ENCODE data around the gene PDE2A.

The PDE2A gene

DNA sequence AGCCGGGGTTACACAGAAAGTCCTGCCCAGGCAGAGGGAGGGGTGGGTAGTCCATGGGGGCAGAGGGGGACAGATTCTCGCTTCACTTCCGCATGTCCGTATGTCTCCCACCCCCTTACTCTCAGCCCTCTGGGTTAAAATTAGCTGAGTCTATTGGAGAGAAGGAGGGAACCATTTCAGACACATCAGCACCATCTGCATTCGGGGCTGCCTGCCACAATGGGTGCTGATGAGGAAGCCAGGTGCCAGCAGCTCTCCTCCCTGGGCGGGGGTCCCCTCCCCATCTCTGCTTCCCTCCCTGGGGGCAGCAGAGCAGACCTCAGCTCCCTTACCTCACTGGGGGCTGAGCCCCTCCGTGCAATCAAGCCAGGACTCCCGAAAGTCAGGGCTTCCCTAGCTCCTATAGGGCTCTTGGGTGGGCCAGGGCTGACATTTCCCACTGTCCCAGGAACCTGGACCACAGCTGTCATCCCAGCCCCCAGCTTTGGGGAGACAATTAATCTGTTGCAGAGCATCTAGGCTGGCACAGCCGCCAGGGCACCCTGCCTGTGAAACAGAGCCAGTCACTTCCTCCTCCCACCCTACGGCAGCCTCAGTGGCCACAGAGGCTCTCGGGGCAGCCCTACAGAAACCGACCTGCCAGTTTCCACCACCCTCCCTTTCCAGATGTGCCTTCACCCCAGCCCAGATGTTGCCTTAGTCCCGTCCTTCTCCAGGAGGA is 67.3 kb downstream of the PDE2A start:
- no peak for DNase-seq

DNA sequence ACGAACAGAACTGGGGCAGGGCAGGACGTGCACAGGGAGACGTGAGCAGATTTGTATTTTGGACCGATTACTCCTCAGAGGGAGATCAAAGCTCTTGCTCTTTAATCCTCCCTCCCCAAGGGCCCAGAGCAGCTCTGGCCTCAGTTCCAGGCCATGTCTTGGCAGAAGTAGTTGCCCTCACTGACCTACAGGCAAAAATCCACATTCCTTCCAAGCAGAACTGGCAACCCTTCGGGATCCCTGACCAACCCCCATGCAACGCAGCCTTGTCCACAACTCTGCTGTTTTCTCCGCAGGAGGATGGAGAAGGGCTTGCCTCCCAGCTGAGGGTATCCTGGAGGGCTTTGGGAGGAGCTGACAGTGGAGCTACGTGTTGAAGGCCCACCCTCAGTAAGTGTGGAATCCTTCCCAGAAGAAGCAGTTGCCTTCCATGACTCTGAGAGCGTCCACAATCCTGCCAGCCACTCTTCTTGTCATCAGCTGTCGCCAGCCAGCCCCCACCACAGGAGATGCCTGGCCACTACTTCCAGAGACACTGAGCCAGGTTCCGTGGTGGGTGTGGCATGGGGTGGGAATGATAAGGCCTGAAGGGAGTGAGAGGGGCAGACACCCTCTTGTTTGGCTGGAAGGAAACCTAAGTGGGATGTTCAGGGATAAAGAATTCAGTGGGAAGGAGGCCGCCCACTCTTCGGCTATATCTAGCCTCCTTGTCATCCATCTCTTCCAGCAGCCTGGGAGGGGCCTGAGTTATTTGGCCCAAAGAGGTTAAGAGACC is 68.1 kb downstream of the PDE2A start:
- DNase-seq, result no peak

DNA sequence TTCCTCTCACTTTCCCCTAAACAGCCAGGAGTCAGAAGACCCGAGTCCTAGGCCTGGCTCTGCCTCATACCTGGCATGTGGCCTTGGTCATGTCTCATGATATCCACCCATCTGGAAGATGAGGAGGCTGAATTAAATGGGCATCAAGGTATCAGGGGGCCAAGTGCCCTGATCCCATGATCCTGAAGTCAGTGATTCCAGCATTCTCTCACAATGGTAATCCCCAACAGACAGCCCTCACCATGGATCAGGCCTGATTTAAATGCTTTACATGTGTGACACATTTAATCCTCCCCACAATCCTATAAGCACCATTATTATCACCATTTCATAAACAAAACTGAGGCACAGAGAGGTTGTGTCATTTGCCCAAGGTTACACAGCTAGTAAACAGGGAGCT is 70.0 kb downstream of the PDE2A start:
- DNase-seq, result no peak

DNA sequence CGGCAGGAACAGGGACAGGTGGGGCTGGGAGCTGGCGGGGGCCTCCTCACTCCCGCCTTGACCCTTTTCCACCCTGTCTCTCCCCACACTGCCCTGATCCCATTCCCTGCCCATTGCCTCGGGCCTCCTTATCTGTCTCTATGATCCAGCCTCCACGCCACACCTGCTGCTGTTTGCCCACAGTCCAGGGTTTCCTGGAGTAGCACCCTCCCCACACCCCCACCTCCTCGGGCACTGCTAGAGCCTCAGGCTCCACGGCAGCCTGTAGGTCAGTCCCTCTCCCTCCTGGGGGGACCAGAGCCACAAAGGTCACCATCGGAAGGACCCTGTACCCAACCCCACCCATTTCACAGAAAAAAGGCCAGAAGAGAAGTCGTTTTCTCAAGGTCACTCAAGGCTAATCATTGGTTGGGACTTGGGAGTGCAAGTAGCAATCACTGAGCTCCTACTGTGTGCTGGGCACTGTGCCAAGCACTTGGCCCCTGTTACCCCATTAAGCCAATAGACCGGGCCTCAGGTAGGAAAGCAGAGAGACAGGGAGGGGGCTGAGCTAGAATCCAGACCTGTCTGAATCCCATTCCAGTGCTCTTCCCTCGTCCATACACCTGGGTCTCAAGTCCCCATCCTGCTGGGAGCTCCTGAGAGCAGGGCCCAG is 71.8 kb downstream of the PDE2A start:
- no peak for DNase-seq

DNA sequence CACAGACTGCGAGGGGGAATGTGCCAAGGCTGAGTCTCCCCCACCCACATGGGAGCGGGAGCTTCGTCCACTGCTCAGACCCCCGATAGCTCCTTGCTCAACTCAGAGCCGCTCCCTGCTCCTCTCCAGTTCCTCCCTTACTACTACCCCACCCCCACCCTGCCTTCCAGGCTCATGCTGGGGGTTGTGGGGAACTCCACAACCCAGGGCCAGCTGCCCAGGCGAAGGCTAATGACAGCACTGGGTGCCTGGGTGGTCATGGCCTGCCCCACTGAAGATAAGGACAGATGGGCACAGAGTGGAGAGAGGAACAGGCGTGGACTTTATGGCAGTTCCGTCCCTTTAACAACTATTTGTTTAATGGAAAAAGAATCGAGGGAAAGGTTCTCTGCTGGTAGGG is 73.7 kb downstream of the PDE2A start:
- no peak for DNase-seq

DNA sequence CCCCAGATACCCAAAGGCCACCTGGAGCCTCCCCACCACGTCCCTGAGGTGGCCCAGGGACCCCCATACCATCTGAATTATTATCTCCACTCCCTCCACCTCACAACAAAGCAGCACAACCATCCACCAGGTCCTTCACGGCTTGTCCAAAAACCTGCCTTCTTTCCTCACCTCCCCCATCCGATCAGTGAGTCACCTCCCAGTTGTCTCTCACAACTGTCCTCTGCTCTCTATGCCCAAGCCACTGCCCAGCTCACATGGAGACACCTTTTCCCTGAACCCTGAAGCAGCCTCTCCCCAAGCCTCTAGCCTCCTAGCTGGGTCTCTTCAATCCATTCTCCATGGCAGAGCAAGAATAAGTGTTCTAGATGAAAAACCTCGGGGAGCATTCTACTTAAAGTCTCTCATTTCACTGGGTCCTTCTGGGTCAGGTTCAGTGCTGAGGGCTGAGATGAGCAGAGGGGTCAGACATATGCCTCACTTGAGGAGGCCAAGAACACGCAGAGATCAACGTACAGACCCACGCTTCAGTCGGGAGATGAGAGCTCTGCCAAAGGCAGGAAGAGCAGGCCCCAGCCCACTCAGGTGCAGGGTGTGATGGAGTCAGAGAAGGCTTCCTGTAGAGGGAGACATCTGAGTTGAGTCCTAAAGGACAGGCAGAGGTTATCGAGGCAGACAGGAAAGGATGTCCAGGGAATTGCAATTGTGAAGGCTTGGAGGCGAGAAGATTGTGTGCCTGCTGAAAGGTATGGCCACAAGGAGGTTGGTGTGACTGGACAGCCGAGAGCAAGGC is 74.7 kb downstream of the PDE2A start:
- DNase-seq, result no peak

DNA sequence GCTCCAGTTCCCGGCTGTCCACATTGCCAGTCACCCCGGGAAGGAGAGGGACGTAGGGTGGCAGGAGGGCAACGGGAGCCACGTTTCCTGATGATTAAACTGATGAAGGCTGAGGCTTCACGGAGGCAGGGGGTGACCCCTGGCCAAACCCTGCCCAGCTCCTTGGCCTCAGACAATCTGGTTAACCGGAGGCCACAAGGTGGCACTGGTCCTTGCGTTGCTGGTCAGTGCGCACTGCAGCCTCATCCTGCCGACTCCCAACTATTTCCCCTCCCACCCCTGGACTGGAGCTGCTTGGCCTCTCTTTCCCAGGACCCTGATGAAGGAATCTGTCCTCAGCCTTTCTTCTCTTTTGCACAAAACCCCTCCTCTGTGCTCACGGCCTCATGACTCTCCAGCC is 75.3 kb downstream of the PDE2A start:
- no peak for DNase-seq

DNA sequence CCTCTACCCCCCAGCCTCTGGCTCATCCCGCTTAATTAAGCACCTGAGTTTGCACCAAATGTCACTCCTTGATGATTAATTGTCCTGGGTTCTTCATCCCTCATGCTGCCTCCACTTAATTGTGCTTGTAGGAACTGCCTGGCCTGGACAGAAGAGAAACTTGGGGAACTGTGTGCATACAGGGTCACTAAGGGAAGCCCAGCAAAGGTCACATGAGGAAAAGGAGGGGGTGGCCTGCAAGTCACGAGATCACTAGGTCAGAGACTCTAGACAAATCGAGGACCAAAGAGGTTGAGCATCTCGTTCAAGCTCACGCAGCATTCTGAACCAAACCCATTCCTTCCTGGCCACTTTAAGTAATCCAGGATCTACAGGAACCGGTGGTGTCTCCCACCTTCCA is 75.8 kb downstream of the PDE2A start:
- DNase-seq, result no peak

DNA sequence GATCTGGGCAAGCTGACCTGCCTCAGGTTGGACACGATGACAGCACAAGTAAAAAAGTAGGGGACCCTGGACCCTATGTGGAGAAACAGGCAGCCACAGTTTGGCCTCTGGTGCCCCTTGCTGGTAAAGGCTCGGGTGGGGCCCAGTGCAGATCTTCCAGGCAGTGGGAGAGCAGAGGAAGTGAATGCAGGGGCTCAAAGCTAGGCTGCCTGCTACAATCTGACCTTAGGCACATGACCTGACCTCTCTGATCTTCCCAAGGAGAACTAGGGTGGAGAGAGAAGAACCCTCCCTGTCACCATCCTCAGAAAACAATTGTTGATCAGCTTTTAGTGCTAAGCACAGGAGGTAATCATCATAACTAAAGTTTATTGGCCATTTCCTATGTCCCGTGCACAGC is 76.5 kb downstream of the PDE2A start:
- no peak for DNase-seq

DNA sequence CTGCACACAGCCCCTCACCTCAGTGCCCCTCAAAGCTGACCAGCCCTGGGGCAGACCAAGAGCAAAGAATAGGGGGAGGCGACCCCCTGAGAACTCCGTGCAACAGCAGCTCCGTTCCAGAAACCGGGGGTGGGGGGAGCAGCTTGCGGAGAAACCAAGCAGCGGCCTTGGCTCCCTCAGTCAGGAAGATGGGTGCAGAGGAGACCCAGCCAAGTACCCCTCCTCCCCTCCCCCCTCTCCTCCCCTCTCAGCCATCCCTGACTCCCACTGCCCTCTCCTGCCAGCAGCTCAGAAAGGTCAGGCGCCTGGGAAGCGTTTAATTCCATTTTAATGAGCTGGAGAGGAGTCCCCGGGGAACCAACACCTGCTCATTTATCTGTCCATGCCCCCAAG is 78.9 kb downstream of the PDE2A start:
- DNase-seq, result no peak

DNA sequence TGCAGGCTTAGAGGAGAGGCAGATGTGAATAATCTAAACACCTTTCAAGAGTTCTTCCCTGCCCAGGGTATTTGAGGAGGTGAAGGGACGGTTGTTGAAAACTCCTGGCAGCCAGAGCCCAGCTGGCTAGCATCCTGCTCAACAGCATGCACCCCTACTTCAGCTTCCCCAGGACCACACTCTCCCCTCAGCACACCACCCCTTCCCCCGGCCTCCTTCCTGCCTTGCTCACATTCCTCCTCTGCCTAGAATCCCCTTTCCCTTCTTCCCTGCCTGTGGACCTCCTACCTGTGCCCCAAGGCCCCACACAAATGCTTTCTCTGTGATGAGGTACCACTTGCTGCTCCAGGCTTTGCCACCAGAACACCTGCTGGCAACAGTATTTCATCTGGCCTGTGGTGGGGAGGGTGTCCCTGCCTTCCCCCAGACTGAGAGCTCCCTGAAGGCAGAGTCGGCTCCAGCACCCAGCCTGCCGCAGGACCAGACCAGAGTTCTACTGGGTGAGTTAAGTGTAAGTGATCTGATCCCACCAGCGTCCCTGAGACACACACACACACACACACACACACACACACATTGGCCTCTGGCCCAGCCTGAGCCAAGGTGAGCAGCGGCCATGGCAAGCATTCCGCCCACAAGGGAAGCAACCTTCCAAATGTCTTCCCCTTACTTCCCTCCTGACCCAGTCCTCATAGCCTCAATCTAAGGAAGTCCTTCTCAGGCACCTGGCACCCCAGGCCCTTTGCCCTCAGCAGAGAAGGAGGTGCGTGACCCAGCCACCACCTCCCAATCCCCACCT is 79.5 kb downstream of the PDE2A start:
- no peak for DNase-seq

DNA sequence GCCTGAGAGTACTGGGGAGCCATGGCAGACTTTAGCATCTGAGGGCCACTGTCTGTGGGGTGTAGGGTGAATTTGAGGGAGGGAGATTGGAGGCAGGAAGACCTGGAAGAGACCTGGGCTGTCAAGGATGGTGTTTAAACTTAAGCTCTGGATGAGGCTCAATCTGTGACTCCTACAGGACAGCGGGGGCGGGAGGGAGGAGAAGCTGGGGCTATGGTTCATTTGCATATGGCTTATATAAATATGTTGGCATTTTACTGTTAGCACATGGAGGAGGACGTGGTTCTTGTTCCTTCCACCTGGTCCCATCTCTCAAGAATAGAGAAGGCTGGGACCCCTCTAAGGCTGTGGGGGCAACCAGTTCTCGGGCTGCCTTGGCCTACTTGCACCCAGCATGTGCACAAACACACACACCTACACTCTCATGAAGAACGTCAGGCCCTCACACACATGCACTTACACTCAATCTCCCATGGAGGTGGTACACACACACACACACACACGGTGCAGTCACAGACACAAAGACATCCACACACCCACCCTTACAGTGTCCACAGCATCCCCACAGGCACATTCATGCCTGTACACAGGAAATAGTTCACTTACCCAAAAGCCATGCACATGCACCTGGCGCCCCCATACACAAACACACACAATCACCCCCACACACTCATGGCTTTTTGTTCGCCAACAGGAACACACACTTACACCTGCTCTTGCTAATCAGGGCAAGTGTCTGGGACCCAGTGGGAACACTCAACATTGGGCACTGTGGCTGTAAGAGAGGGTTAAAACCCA is 81.3 kb downstream of the PDE2A start:
- no peak for DNase-seq

DNA sequence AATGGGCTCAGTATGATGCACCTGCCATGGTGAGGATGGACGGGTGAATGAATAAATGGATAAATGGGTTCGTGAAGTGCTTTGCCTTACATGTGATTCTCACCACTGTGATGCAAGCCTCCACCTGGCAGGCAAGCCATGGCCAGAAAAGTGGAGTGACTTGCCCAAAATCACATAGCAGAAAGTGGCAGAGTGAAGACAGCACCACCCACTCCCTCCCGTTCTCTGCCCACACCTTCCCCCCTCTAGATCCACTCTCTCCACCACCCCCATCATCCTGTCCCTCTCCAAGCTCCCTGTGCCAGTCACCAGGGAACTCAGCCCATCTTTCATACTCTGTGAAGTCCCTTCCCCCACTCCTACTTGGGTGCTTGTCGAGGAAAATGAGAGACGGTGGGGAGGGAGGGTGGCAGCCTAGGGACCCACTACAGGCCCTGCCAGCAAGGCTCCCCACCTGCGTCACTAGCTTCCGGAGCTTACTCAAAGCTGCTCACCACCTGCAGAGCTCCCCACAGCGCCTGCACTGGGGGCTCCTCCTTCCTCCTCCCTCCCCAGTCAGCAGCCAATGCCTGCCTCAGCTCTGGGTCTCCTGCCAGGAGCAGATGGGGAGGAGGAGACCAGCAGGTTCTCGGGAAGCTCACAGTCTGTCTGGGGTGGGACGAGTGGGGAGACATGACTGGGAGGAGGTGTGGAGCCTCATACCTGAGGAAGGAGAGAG is 82.3 kb downstream of the PDE2A start:
- peak; percentile 60 for DNase-seq

DNA sequence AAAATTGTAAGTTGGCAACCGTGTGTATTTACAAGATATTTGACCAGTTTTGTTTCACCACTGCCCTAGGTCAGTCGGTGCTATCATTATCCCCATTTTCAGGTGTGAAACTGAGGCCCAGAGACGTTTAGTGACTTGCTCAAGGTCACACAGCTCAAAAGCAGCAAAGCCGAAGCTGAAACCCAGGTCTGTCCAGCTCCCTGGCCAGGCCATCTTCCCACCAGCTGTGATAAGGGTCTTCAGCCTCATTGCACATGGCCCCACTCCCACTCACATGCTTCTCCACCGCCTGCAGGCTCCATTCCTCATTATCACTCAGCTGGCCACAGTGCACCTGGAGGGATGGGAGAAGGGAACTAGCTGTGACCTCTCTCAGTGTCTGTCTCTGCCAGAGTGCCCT is 83.2 kb downstream of the PDE2A start:
- DNase-seq, result no peak

DNA sequence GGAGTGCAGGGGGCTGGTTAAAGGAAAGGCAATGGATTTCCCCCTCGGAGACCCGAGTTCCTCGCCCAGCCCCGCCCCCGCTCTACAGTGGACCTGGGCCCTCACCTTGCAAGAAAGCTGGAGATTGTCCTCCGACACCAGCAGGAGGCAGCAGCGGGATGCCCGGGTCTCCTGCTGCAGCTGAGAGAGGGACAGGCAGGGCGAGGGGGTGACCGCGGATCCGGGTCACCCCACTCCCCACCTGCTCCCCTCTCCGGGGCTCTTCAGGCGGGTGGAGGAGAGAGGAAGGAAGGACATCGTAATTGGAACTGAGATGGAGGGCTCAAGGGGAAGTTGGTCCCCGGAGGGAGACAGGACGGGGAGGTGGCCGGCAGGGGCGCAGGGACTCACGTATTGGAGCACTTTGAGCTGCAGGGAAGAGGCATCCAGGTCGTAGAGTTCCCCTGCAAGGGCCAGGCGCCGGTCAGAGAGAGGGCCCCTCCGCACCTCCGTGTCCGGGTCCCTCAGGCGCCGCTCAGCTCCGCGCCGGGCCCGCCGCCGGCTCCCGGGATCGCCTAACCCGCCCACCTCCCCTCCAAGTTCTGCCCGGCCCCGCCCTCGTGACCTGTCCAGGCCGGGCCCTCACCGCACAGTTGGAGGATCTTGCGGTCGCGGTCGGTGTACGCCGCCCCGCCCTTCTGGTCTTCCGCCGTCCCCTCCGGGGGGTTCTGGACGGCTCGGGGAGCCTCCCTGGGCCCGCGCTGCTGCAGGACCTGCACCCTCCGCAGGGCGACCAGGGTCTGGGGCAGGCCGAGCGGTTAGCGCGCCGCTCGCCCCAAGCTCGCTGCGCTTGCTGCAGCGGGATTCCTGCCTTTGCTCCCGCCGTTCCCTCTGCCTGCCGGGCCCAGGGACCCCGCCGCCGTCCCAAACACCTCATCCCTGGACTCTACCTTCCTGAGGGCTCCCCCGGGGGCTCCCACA is 84.1 kb downstream of the PDE2A start:
- DNase-seq, result peak; percentile 42

DNA sequence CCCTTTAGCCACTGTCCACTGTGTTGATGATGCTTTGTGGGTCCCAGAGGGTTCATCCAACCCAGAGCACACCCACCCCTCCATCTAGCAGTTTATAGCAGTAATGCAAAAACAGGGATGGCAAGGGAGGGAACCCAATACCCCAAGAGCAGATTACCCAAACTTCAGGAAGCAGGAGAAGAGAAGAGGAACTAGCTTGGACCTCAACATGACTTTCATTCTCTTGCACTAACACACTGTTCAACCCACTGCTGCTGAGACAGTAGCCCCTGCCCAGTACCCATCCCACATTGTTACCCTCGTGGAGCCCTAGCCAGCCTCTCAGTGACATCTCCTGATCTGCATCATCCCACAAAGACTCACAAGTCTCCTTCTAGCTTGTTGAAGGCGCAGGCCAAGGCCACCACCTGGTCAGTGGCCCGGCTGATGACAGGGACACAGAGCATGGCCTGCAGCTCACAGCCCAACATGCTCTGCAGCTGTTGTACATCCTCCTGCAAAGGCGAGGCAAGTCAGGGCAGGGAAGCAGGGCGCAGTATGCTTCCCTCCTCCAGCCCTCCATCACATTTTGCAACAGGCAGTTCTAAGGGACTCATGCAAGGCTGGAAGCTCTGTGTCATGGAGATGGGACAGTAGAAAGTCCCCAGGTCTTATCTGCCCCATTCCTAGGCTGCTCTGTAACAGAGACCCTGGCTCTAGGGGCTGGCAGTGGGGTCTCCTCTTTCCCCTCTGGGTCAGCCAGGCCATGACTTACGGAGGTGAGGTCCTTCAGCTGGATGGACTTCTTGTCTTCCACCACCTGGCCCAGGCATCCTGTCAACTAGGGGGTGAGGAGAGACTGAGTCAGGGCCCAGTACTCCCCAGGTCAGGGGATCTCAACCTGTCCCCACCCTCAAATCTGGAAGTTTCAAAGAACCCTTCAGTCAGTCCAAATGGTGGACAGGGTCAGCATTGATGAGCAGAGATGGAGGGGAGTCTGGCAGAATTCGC is 85.5 kb downstream of the PDE2A start:
- DNase-seq, result no peak

DNA sequence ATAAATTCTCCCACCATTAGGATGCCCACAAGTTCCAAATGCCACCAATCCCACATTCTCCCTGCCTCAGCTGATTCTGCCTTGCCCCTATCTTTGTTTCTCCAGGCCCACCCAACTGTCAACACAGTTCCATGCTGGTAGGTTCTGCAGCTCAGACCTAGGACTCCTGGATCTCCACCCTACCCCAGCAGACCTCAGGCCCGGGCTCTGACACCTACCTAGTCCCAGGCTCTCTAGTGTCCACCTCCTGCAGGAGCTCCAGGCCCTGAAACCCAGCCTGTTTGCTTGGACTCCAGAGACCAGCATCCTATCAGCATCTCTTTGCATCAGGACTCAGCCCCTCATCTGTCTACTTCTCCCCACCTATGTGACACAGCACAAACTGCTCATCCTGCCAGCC is 86.5 kb downstream of the PDE2A start:
- no peak for DNase-seq

DNA sequence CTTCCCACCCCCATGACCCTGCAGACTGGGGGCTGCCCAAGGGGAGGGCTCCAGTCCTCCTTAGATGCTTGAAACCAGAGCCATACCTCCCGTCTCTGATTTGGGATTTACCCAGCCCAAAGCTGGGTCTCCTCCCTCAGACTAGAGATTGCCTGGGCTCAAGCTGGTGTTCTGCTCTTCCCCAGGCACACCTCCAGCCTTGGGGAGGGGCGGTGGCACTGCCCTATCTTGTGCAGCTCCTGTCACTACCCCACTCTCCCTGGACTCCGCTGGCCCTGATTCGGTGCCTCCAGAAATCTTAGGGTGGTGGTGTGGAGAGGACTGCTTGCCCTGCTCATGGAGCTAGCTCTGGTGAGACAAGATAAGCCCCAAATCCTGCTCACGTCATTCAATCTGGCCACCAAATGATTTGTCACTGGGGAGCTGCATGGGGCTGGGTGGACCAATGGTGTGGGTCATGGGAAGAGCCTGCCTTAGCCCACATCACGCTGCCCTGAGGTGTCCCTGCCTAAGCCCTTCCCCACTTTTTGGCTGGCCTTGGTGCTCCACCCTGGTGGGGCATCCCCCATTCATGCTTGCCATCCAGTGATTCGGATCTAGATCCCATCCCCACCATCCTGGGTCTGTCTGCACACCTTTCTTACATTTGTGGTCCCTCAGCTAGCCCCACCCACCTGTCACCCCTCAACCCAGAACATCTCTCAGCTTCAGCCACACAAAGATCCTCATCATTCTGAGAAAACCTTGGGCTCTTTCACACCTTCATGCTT is 87.7 kb downstream of the PDE2A start:
- no peak for DNase-seq

Data from activated CD4-positive, alpha-beta T cell treated with anti-CD3 and anti-CD28 coated beads, Interleukin-2, amount 50 U/mL, for 16 hours (primary cell).